GM19452 (cell line): Measurements from ENCODE around the gene MED16.
"Not testable (repeated sequence)": the region's sequence is repeated elsewhere in the genome, so short reads cannot be mapped to it uniquely, and the experiment has no call there.

Source experiments
- ATAC-seq: cut with Tn5 transposase; IDR thresholded peaks from one replicate; pipeline ENCODE4 v1.9.1; 2021; ENCODE audit not compliant: unreplicated experiment

Gene MED16

GRCh38 chr19:858868-859843, 33.8 kb downstream of the MED16 start, which contains the start of gene CFD:
Gene CFD, plus strand, starts transcription at chr19:859664. Its CDS starts 26 bp downstream, at chr19:859690.
- ATAC-seq = no peak

- no peak for ATAC-seq
Measured at GRCh38 chr19:858284-858683, 34.7 kb downstream of the MED16 start.

GRCh38 chr19:855566-856120, 37.3 kb downstream of the MED16 start:
- ATAC-seq = no peak

GRCh38 chr19:855142-855541, 37.8 kb downstream of the MED16 start:
- ATAC-seq = no peak

DNA sequence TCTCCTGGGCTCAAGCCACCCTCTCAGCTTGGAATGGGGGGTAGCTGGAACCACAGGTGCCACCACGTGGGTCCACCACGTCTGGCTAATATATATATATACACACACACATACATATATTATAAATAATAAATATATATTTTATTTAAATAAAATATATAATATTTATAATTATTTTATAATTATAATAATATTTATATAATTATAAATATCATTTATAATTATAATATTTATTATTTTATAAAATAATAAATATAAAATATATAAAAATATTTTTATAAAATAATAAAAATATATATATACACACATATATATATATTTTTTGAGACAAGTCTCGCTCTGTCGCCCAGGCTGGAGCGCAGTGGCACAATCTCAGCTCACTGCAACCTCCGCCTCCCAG, 38.4 kb downstream of the MED16 start:
- ATAC-seq = no peak

GRCh38 chr19:853614-854220, 39.3 kb downstream of the MED16 start:
- ATAC-seq = not testable (repeated sequence)

- ATAC-seq = no peak
Measured at GRCh38 chr19:853014-853585, 39.9 kb downstream of the MED16 start.

- no peak for ATAC-seq
Measured at GRCh38 chr19:852136-853013, 40.6 kb downstream of the MED16 start, which contains the start of gene ELANE. Gene ELANE, plus strand, starts transcription at chr19:852303. Its CDS starts 26 bp downstream, at chr19:852329.

- no peak for ATAC-seq
Measured at GRCh38 chr19:850979-851335, 42.0 kb downstream of the MED16 start.

GRCh38 chr19:850221-850978, 42.6 kb downstream of the MED16 start:
- no peak for ATAC-seq

DNA sequence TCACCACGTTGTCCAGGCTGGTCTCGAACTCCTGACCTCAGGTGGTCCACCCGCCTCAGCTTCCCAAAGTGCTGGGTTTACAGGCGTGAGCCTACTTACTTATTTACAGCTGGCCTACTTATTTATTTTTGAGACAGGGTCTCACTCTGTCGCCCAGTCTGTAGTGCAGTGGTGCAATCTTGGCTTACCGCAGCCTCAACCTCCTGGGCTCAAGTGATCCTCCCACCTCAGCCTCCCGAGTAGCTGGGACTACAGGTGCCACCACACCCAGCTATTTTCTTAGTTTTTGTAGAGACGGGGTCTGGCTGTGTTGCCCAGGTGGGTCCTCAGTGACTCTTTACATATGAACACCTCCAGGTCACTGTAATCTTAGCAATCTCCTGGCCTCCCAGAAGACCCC, 43.8 kb downstream of the MED16 start:
- not testable (repeated sequence) for ATAC-seq

- no peak for ATAC-seq
Measured at GRCh38 chr19:848386-848921, 44.5 kb downstream of the MED16 start.

DNA sequence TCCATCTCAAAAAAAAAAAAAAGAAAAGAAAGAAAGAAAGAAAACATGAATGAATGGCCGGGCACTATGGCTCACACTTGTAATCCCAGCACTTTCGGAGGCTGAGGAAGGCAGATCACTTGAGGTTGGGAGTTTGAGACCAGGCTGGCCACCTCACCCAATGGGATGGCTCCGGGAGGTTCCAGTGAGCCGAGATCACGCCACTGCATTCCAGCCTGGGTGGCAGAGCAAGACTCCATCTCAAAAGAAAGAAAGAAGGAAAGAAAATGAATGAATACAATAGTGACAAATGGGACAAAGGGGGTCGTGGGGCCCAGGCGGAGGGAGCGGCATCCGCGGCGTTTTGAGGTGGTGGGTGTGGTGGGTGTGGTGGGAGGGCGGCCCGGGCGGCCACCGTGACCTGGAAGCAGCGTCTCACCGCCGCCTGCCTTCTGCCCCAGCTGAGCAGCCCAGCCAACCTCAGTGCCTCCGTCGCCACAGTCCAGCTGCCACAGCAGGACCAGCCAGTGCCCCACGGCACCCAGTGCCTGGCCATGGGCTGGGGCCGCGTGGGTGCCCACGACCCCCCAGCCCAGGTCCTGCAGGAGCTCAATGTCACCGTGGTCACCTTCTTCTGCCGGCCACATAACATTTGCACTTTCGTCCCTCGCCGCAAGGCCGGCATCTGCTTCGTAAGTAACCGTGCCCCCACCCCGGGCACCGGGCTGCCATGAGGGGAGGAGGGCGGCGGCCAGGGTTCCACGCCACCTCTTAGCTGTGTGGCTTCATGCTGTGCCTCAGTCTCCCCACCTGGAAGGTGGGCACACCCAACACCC, 47.1 kb downstream of the MED16 start:
- ATAC-seq = no peak

DNA sequence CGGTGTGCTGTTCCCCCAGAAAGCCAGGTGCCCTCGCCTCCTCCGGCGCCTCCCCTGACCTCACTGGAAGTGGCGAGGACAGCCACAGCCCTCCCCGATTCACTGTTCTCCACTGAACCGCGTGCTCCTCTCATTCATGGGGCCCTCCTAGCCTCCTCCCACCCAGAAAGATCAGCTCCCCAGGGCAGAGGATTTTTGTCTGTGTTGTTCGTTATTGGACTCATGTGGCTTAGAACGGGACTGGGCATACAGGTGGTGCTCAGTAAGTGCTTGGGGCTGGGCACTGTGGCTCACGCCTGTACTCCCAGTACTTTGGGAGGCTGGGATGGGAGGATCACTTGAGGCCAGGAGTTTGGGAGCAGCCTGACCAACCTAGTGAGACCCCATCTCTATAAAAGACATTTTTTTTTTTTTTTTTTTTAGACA, 48.4 kb downstream of the MED16 start:
- ATAC-seq = no peak

DNA sequence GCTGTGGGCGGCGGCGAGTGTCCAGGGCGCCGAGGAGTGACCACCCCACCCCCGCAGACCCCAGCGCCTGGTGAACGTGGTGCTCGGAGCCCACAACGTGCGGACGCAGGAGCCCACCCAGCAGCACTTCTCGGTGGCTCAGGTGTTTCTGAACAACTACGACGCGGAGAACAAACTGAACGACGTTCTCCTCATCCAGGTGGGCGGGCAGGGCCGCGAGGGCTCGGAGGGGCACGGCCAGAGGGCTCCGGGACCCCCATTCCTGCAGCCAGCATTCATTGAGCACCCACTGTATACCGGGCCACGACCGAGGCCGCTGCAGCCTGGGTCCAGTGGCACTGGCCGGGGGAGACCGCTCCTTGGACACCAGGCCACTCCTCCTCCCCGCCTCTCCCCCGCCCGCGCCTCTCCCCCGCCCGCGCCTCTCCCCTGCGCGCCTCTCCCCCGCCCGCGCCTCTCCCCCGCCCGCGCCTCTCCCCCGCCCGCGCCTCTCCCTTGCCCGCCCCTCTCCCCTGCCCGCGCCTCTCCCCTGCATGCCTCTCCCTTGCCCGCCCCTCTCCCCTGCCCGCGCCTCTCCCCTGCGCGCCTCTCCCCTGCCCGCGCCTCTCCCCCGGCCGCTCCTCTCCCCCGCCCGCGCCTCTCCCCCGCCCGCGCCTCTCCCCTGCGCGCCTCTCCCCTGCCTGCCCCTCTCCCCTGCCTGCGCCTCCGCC, 49.0 kb downstream of the MED16 start:
- no peak for ATAC-seq

DNA sequence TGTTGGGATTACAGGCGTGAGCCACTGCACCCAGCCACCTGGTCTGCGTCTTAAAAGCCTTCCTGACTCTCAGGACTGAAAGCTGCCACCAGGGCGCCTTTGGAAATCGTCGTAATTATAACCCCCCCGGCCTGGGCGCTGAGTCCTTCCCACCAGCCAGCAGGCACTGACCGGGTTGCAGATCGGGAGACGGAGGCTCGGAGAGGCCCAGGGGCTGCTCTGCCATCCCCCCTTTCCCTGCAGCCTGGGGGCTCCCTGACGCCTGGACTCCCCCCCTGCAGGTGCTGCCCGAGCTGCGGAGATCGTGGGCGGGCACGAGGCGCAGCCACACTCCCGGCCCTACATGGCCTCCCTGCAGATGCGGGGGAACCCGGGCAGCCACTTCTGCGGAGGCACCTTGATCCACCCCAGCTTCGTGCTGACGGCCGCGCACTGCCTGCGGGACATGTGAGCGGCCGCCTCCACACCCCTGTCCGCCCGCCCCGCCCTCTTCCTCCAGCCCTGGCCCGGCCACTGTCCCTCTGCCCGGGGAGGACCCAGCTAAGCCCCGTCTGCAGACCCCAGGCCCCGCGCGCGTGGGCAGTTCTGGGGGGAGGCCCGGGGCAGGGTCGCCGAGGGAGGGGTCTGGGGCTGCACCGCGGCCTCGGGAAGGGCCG, 49.7 kb downstream of the MED16 start:
- no peak for ATAC-seq

GRCh38 chr19:842802-843179, 50.2 kb downstream of the MED16 start:
- ATAC-seq = not testable (repeated sequence)
